ENCODE data around the gene PARG. TPM values are rescaled to one million over a fixed set of nuclear protein-coding genes. Genes with fewer than 3 reads are reported as not detected.

PARG gene
- total and polyA plus RNA-seq, 9 of the 15 experiments (the other 6 are each of a cell fraction or from before 2014, with no cell fraction given): 8.5 to 49.9 (median 28.8) TPM

GRCh38 chr10:49817845-49818244 is 124.0 kb downstream of the PARG start (continued):
- no peak for TF ChIP-seq SMAD4 (CRISPR knock-in tag; conservative IDR thresholded peaks at IDR 0.05)
- TF ChIP-seq, protein P1, sequence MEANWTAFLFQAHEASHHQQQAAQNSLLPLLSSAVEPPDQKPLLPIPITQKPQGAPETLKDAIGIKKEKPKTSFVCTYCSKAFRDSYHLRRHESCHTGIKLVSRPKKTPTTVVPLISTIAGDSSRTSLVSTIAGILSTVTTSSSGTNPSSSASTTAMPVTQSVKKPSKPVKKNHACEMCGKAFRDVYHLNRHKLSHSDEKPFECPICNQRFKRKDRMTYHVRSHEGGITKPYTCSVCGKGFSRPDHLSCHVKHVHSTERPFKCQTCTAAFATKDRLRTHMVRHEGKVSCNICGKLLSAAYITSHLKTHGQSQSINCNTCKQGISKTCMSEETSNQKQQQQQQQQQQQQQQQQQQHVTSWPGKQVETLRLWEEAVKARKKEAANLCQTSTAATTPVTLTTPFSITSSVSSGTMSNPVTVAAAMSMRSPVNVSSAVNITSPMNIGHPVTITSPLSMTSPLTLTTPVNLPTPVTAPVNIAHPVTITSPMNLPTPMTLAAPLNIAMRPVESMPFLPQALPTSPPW (CRISPR knock-in tag; IDR thresholded peaks at IDR 0.05): no peak
- no peak for TF ChIP-seq ARID4B (CRISPR knock-in tag; IDR thresholded peaks at IDR 0.05)
- TF ChIP-seq NEUROD1 (IDR thresholded peaks at IDR 0.05; ENCODE audit: borderline replicate concordance, low read depth, low read length, partially characterized antibody): no peak

DNA sequence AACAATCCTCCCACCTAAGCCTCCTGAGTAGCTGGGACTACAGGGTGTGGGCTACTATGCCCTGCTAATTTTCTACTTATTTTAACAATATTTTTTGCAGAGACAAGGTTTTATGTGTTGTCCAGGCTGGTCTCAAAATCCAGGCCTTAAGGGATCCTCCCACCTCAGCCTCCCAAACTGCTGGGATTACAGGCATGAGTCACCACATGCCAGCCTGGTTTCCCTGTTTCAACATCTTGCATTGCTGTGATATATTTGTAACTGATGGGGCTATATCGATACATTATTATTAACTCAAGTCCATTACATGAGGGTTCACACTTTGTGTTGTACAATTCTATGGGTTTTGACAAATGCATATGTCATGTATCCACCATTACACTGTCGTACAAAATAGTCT is 137.8 kb downstream of the PARG start:
- Histone ChIP-seq H3K79me2 (ENCODE audit: control insufficient read depth, insufficient read depth, low read length) (no peaks in the 10 kb centered on the region), H3K4me1 (replicated peaks in 1 of 2; ENCODE audit: control insufficient read depth in 2 of 2, insufficient read depth in 2 of 2, low read length in 2 of 2) (no peaks in the 10 kb centered on the region), H3K9ac (ENCODE audit: insufficient read depth in 1 of 2, low read depth in 2 of 2, low read length in 2 of 2) (no peak overlapping the region), H3K4me2 (ENCODE audit: insufficient read depth, low read length) (no peak overlapping the region), H3K27me3 (ENCODE audit: control insufficient read depth in 2 of 2, insufficient read depth in 2 of 2, low read length in 2 of 2) (peaks cover 14 to 15% of the 10 kb centered on the region in 2 experiments), H3K36me3 (ENCODE audit: control insufficient read depth, insufficient read depth, low read length) (no peaks in the 10 kb centered on the region), H4K20me1 (replicated peaks; ENCODE audit: control insufficient read depth, insufficient read depth, low read length) (no peaks in the 10 kb centered on the region; the same call in 1 of the 2 replicates), H2AFZ (ENCODE audit: low read depth, low read length) (no peak overlapping the region), H3K4me3 (no peak overlapping the region), H3K9me1 (ENCODE audit: control insufficient read depth, insufficient read depth, low read length) (no peaks in the 10 kb centered on the region), H3K27ac (ENCODE audit: extremely low read depth, low read depth, low read length) (no peak overlapping the region), H3K9me3 (replicated peaks; ENCODE audit: control insufficient read depth, insufficient read depth, low read depth, low read length) (no peaks in the 10 kb centered on the region; the same call in 1 of the 2 replicates)
- intact Hi-C loops (cut with micrococcal nuclease): no loop called here
- no peak for DNase-seq (ENCODE audit: extremely low read depth in 1 of 4, low spot score in 3 of 4)
- FAIRE-seq: no peak
- WGBS (ENCODE audit: insufficient coverage, low coverage, missing lambda C conversion rate): 3% methylated on average over 2 of the region's 2 CpGs
- POLR2A ChIA-PET: no interaction called here
- no TSS peak for BruUV-seq (replicated peaks)
- in situ Hi-C loops (cut with MboI): no loop called here
- no peak for ATAC-seq
- CTCF ChIA-PET (ENCODE audit: low intra/inter-chr PET ratio): no interaction called here
- TF ChIP-seq NONO (IDR thresholded peaks at IDR 0.05; ENCODE audit: low read depth in 2 of 2, low read length in 1 of 2) (no peak), FOSL1 (tag; conservative IDR thresholded peaks at IDR 0.05) (peak; percentile 29; the same call in 1 of the 2 replicates), LEF1 (IDR thresholded peaks at IDR 0.05) (no peak), TCF3 (CRISPR knock-in tag; IDR thresholded peaks at IDR 0.05) (no peak), JUND (IDR thresholded peaks at IDR 0.05; ENCODE audit: borderline replicate concordance, low read depth, low read length) (no peak), JUND (tag; IDR thresholded peaks at IDR 0.05; ENCODE audit: borderline replicate concordance, low read depth, low read length) (0 out of 3 replicates have a peak, but pooled peaks have one; percentile 26)
- TF ChIP-seq, protein P2, sequence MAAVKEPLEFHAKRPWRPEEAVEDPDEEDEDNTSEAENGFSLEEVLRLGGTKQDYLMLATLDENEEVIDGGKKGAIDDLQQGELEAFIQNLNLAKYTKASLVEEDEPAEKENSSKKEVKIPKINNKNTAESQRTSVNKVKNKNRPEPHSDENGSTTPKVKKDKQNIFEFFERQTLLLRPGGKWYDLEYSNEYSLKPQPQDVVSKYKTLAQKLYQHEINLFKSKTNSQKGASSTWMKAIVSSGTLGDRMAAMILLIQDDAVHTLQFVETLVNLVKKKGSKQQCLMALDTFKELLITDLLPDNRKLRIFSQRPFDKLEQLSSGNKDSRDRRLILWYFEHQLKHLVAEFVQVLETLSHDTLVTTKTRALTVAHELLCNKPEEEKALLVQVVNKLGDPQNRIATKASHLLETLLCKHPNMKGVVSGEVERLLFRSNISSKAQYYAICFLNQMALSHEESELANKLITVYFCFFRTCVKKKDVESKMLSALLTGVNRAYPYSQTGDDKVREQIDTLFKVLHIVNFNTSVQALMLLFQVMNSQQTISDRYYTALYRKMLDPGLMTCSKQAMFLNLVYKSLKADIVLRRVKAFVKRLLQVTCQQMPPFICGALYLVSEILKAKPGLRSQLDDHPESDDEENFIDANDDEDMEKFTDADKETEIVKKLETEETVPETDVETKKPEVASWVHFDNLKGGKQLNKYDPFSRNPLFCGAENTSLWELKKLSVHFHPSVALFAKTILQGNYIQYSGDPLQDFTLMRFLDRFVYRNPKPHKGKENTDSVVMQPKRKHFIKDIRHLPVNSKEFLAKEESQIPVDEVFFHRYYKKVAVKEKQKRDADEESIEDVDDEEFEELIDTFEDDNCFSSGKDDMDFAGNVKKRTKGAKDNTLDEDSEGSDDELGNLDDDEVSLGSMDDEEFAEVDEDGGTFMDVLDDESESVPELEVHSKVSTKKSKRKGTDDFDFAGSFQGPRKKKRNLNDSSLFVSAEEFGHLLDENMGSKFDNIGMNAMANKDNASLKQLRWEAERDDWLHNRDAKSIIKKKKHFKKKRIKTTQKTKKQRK (IDR thresholded peaks at IDR 0.05; ENCODE audit: borderline replicate concordance, low read depth, low read length): no peak

Data from K562 (cell line).